Lung (tissue), 12 donors: ENCODE measurements around the gene IRX4. TPM values are rescaled to one million over a fixed set of nuclear protein-coding genes. Genes with fewer than 3 reads are reported as not detected.

Experiments used
- ATAC-seq: fragments of 200-7000 bp; cut with Tn5 transposase; one replicate; pipeline ENCODE4 v1.9.1; 2020; ENCODE audit warnings: moderate number of reproducible peaks; ENCODE audit not compliant: insufficient read depth, low FRiP score
- DNase-seq, 3 donors: peaks; one replicate each; pipeline ENCODE4 v3.0.0-alpha.2; 2013 to 2017
- H3K27ac ChIP-seq, 2 donors: one replicate each; pipeline ENCODE4 v1.5.1; 2013; ENCODE audit warnings: mild to moderate bottlenecking in 2 of 2, moderate library complexity in 2 of 2, control low read depth in 1 of 2, inconsistent platforms in 1 of 2, low read depth in 1 of 2, low read length in 1 of 2
- H3K27me3 ChIP-seq, 3 donors: one replicate each; pipeline ENCODE4 v1.5.1; 2013; ENCODE audit warnings: low read length in 2 of 3; ENCODE audit not compliant: control insufficient read depth in 3 of 3, insufficient read depth in 3 of 3
- H3K36me3 ChIP-seq, 4 donors: one replicate each; pipeline ENCODE4 v1.5.1; 2013; ENCODE audit warnings: low read length in 4 of 4, mild to moderate bottlenecking in 1 of 4, moderate library complexity in 1 of 4; ENCODE audit not compliant: control insufficient read depth in 4 of 4, insufficient read depth in 4 of 4
- H3K4me1 ChIP-seq, 5 donors: one replicate each; pipeline ENCODE4 v1.5.1; 2013; ENCODE audit warnings: low read length in 5 of 5, mild to moderate bottlenecking in 2 of 5, moderate library complexity in 1 of 5; ENCODE audit not compliant: control insufficient read depth in 5 of 5, insufficient read depth in 5 of 5
- H3K4me3 ChIP-seq: one replicate; pipeline ENCODE4 v1.5.1; 2013; ENCODE audit warnings: mild to moderate bottlenecking, control low read depth, moderate library complexity
- H3K9ac ChIP-seq, 2 donors: one replicate each; pipeline ENCODE4 v1.5.1; 2013; ENCODE audit warnings: low read length in 2 of 2, control low read depth in 1 of 2; ENCODE audit not compliant: insufficient read depth in 1 of 2
- H3K9me3 ChIP-seq, 4 donors: one replicate each; pipeline ENCODE4 v1.5.1; 2013; ENCODE audit warnings: low read length in 3 of 4, mild to moderate bottlenecking in 1 of 4, moderate library complexity in 1 of 4; ENCODE audit not compliant: control insufficient read depth in 4 of 4, insufficient read depth in 3 of 4
- WGBS, 2 donors: extraction: QIAGEN DNeasy Blood & Tissue Kit; methylation state at CpG; one replicate each; pipeline ENCODE4 v1.1.7; 2013; 5-methylcytosine and 5-hydroxymethylcytosine counted together
- polyA plus RNA-seq, 2 donors: library from polyadenylated mRNA; stranded (reverse); fragments of 200-250 nt; gene quantifications; one replicate each; pipeline ENCODE4 v1.2.1, GENCODE V29; 2013
- total RNA-seq, 2 donors: library from RNA; depleted of rRNA in 1 of 2; stranded (reverse); fragments of >200 nt in 1 of 2; gene quantifications; one replicate each; pipeline ENCODE4 v1.2.1, GENCODE V29; 2014 to 2021
- TF ChIP-seq, protein P1 (sequence below): IDR thresholded peaks from 2 replicates; pipeline ENCODE4 v1.5.1; 2012; ENCODE audit warnings: mild to moderate bottlenecking; ENCODE audit errors: control extremely low read depth, extremely low read depth
- donor health status: control.
- donor health status: control.
- donor health status: Bipolar disorder and iron deficiency.
- donor health status: healthy.
- donor health status: DM: yes; HTN: yes; CAD: no.

IRX4 gene
- total and polyA plus RNA-seq, 4 donors = 0.02 TPM; not detected in 3

DNA sequence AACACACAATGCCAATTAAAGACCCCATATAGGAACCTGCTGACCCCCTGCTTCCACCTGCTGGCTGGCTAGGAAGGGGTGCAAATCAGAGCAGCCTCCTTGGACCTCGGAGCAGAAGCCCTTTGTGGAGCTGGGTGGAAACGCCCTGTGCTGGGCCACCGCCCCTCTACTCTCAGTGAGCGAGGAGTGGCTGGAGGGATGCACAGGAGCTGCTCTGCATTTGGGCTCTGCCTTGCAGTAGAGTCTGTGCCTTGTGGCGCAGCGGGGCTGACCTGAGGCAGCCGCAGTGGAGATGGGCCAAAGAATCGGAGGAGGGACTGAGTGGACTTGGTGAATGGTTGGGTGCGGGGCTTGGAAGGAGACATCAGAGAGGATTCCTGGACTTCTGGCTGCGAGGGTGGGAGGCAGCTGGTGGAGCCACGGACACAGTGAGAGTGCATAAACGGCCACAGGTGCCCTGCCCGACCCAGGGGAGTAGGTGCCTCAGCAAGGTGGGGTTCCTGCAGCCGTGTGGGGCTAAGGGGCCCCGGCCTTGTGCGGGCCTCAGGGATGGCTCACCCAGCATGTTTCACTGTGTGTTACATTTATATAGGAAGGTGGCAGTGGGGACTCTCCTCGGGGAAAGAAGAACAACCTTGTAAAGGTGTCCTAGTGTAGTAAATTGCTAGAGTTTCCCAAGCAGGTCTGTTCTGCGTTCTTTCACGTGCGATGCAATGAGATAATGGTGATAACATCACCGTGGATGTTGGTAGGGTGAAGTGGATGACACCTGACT is 14.1 kb upstream of the IRX4 start:
- Histone ChIP-seq H3K4me3 (no peak overlapping the region), H3K27me3 (peaks cover 9 to 51% (median 14%) of the 10 kb centered on the region in 3 donors), H3K9ac (no peak overlapping the region), H3K36me3 (no peaks in the 10 kb centered on the region), H3K4me1 (no peaks in the 10 kb centered on the region), H3K27ac (no peak overlapping the region), H3K9me3 (peaks cover 0 to 8% (median 0%) of the 10 kb centered on the region in 4 donors)
- DNase-seq (no peak), ATAC-seq (no peak)
- TF ChIP-seq, protein P1, sequence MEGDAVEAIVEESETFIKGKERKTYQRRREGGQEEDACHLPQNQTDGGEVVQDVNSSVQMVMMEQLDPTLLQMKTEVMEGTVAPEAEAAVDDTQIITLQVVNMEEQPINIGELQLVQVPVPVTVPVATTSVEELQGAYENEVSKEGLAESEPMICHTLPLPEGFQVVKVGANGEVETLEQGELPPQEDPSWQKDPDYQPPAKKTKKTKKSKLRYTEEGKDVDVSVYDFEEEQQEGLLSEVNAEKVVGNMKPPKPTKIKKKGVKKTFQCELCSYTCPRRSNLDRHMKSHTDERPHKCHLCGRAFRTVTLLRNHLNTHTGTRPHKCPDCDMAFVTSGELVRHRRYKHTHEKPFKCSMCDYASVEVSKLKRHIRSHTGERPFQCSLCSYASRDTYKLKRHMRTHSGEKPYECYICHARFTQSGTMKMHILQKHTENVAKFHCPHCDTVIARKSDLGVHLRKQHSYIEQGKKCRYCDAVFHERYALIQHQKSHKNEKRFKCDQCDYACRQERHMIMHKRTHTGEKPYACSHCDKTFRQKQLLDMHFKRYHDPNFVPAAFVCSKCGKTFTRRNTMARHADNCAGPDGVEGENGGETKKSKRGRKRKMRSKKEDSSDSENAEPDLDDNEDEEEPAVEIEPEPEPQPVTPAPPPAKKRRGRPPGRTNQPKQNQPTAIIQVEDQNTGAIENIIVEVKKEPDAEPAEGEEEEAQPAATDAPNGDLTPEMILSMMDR = no peak
- 65 to 82% methylated on average over 21 of the region's 21 CpGs for WGBS, 2 donors

DNA sequence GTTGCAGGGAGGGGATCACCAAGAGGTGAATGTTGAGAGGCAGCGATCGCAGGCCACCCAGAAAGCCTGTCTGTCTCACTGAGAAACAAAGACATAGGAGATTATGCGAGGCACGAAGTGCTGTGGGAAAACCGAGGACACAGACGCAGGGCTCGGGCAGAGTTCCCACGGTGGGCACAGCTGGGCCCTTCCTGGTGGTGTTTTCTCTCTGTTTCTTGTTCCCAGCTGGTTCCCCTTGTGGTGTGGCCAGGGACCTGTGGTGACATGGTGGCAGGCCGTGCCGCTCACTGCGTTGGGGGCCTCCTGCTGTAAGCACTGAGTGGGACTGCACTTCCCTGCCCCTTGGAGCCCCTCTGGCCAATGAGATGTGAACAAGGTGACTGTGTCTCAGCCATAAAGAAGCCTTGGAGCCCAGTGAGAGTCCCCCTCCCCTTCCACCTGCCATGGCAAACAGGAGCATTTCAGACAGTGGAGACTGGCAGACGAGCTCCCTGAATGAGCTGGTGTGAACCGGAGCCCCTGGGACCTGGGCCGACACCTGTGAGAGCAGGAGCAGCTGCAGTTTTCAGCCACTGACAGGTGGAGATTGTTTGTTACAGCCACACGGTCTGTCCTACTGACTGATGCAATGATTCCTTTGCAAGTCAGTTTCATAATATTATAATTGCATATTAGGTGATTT is 13.2 kb upstream of the IRX4 start:
- no peak for ATAC-seq

DNA sequence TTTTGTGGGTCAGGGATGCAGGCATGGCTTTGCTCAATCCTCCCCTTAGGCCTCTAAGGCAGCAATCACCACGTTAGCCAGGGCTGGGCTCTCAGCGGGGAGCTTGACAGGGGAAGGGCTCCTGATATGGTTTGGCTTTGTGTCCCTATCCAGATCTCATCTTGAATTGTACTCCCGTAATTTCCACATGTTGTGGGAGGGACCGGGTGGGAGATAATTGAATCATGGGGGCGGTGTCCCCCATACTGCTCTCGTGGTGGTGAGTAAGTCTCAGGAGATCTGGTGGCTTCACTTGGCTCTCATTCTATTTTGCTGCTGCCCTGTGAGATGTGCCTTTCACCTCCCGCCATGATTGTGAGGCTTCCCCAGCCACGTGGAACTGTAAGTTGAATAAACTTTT is 11.5 kb upstream of the IRX4 start:
- ATAC-seq (no peak), DNase-seq (no peak)
- 64 to 73% methylated on average over 8 of the region's 8 CpGs for WGBS, 2 donors
- no peaks in the 10 kb centered on the region for H3K36me3 ChIP-seq
- peaks cover 0 to 6% (median 0%) of the 10 kb centered on the region in 4 donors for H3K9me3 ChIP-seq
- H3K9ac ChIP-seq = no peak overlapping the region
- no peaks in the 10 kb centered on the region for H3K4me1 ChIP-seq
- peaks cover 18 to 72% (median 24%) of the 10 kb centered on the region in 3 donors for H3K27me3 ChIP-seq
- no peak overlapping the region for H3K27ac ChIP-seq
- TF ChIP-seq, protein P1 = no peak
- H3K4me3 ChIP-seq = no peak overlapping the region

More for the DNA sequence above, 13.2 kb upstream of the IRX4 start:
- no peak for DNase-seq
- Histone ChIP-seq H3K4me3 (no peak overlapping the region), H3K27me3 (peaks cover 13 to 59% (median 18%) of the 10 kb centered on the region in 3 donors), H3K36me3 (no peaks in the 10 kb centered on the region), H3K27ac (no peak overlapping the region), H3K4me1 (no peaks in the 10 kb centered on the region), H3K9ac (no peak overlapping the region), H3K9me3 (no peaks in the 10 kb centered on the region)
- WGBS, 2 donors = 75 to 80% methylated on average over 15 of the region's 15 CpGs
- TF ChIP-seq, protein P1 = no peak
